ENCODE data around the gene FHOD1. TPM values are rescaled to one million over a fixed set of nuclear protein-coding genes. Genes with fewer than 3 reads are reported as not detected.

Gene FHOD1
- total RNA-seq, 1 donor from 2014 or later: 18.8 TPM

- Mint-ChIP-seq H3K4me1 (ENCODE audit: low read depth, unreplicated experiment) (peaks cover 6% of the 10 kb centered on the region), H3K4me3 (ENCODE audit: unreplicated experiment) (peak overlapping the region; percentile 86), H3K27ac (ENCODE audit: unreplicated experiment) (no peak overlapping the region), H3K27me3 (ENCODE audit: unreplicated experiment) (peaks cover 3% of the 10 kb centered on the region), H3K36me3 (ENCODE audit: unreplicated experiment) (no peaks in the 10 kb centered on the region), H3K9me3 (ENCODE audit: unreplicated experiment) (peaks cover 7% of the 10 kb centered on the region)
- TF ChIP-seq CTCF (IDR thresholded peaks at IDR 0.05; ENCODE audit: partially characterized antibody, unreplicated experiment): peak; percentile 77
- DNase-seq: peak; percentile 97
Observed at GRCh38 chr16:67184995-67185650, 62.2 kb downstream of the FHOD1 start.

GRCh38 chr16:67184453-67184994, 62.8 kb downstream of the FHOD1 start:
- H3K4me1 Mint-ChIP-seq (ENCODE audit: low read depth, unreplicated experiment): peaks cover 6% of the 10 kb centered on the region
- H3K27ac Mint-ChIP-seq (ENCODE audit: unreplicated experiment): no peak overlapping the region
- H3K36me3 Mint-ChIP-seq (ENCODE audit: unreplicated experiment): no peaks in the 10 kb centered on the region
- TF ChIP-seq CTCF (IDR thresholded peaks at IDR 0.05; ENCODE audit: partially characterized antibody, unreplicated experiment): no peak
- peaks cover 3% of the 10 kb centered on the region for H3K27me3 Mint-ChIP-seq (ENCODE audit: unreplicated experiment)
- H3K9me3 Mint-ChIP-seq (ENCODE audit: unreplicated experiment): peaks cover 7% of the 10 kb centered on the region
- peak overlapping the region; percentile 71 for H3K4me3 Mint-ChIP-seq (ENCODE audit: unreplicated experiment)
- peak; percentile 51 for DNase-seq

GRCh38 chr16:67183627-67184452, 63.4 kb downstream of the FHOD1 start, which contains the start of gene MATCAP1:
Gene MATCAP1, minus strand, starts transcription at chr16:67183963. Its CDS starts 3,353 bp downstream, at chr16:67180610.
- Mint-ChIP-seq H3K36me3 (ENCODE audit: unreplicated experiment) (no peaks in the 10 kb centered on the region), H3K4me1 (ENCODE audit: low read depth, unreplicated experiment) (peaks cover 8% of the 10 kb centered on the region), H3K9me3 (ENCODE audit: unreplicated experiment) (peaks cover 5% of the 10 kb centered on the region), H3K4me3 (ENCODE audit: unreplicated experiment) (peak within 1 kb of the TSS; percentile 71), H3K27me3 (ENCODE audit: unreplicated experiment) (peaks cover 4% of the 10 kb centered on the region), H3K27ac (ENCODE audit: unreplicated experiment) (no peak within 1 kb of the TSS)
- DNase-seq: peak; percentile 98
- TF ChIP-seq CTCF (IDR thresholded peaks at IDR 0.05; ENCODE audit: partially characterized antibody, unreplicated experiment): no peak

GRCh38 chr16:67183284-67183626, 64.0 kb downstream of the FHOD1 start:
- Mint-ChIP-seq H3K4me3 (ENCODE audit: unreplicated experiment) (no peak overlapping the region), H3K9me3 (ENCODE audit: unreplicated experiment) (peaks cover 5% of the 10 kb centered on the region), H3K27me3 (ENCODE audit: unreplicated experiment) (peaks cover 8% of the 10 kb centered on the region), H3K4me1 (ENCODE audit: low read depth, unreplicated experiment) (peaks cover 12% of the 10 kb centered on the region), H3K36me3 (ENCODE audit: unreplicated experiment) (no peaks in the 10 kb centered on the region), H3K27ac (ENCODE audit: unreplicated experiment) (no peak overlapping the region)
- no peak for DNase-seq
- TF ChIP-seq CTCF (IDR thresholded peaks at IDR 0.05; ENCODE audit: partially characterized antibody, unreplicated experiment): no peak

Data from glutamatergic neuron (in vitro differentiated cells).